ENCODE results near the gene LMOD1. TPM values are rescaled to one million over a fixed set of nuclear protein-coding genes. Genes with fewer than 3 reads are reported as not detected.

Gene LMOD1
- total RNA-seq, 2 donors from 2014 or later: 638 to 761 TPM

DNA sequence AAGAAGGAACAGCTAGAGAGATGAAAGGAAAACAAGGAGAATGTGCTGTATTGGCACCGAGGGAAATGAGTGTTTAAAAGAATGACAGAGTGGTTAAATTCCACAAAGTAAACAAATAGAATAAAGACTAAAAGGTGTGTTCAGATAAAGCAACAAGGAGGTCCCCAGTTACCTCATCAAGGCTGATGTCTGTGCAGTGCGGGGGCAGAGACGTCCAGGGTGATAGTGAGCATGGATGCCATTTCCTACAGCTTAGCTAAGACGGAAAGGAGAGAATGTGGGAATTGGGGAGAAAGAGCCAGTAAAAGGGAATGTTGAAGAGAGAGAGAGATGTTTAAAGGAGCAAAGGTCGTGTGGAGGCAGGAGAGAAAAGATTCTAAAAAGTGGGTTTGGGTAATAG, 15.5 kb downstream of the LMOD1 start:
- peaks cover 47% of the 10 kb centered on the region for H3K36me3 ChIP-seq
- peak overlapping the region; percentile 37 to 73 for H3K27ac ChIP-seq
- ATAC-seq (ENCODE audit: insufficient number of reproducible peaks, low FRiP score, low read depth): no peak
- TF ChIP-seq, protein P1, sequence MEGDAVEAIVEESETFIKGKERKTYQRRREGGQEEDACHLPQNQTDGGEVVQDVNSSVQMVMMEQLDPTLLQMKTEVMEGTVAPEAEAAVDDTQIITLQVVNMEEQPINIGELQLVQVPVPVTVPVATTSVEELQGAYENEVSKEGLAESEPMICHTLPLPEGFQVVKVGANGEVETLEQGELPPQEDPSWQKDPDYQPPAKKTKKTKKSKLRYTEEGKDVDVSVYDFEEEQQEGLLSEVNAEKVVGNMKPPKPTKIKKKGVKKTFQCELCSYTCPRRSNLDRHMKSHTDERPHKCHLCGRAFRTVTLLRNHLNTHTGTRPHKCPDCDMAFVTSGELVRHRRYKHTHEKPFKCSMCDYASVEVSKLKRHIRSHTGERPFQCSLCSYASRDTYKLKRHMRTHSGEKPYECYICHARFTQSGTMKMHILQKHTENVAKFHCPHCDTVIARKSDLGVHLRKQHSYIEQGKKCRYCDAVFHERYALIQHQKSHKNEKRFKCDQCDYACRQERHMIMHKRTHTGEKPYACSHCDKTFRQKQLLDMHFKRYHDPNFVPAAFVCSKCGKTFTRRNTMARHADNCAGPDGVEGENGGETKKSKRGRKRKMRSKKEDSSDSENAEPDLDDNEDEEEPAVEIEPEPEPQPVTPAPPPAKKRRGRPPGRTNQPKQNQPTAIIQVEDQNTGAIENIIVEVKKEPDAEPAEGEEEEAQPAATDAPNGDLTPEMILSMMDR (IDR thresholded peaks at IDR 0.05): no peak
- H3K4me1 ChIP-seq (ENCODE audit: control insufficient read depth in 1 of 2, low read depth in 2 of 2): peaks cover 50 to 93% of the 10 kb centered on the region in 2 donors
- peak overlapping the region; percentile 38 for H3K4me3 ChIP-seq
- H3K27me3 ChIP-seq (replicated peaks; ENCODE audit: insufficient read depth): no peaks in the 10 kb centered on the region
- no peaks in the 10 kb centered on the region for H3K9me3 ChIP-seq
- DNase-seq (ENCODE audit: low spot score): no peak

DNA sequence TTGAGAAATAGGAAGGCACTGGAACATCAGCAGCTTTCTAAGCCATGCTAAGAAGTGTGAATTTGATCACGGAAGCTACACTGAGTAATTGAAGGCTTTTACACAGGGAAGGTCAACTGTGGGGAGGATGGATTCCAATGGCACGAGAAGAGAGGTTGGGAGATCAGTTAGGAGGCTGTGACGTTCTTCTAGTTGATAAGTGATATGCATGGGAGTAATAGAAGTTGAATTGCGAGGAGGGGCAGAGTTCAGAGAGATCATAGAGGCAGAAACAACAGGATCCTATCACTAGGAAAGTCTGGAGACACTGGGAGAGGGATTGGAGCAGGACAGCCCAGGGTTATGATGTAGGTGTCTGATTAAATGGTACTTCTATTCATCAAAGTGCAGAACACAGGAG, 16.2 kb downstream of the LMOD1 start:
- ATAC-seq (ENCODE audit: insufficient number of reproducible peaks, low FRiP score, low read depth) (no peak), DNase-seq (ENCODE audit: low spot score) (no peak)
- peaks cover 51 to 95% of the 10 kb centered on the region in 2 donors for H3K4me1 ChIP-seq (ENCODE audit: control insufficient read depth in 1 of 2, low read depth in 2 of 2)
- H3K9me3 ChIP-seq: no peaks in the 10 kb centered on the region
- peak overlapping the region; percentile 37 to 73 for H3K27ac ChIP-seq
- TF ChIP-seq, protein P1 (IDR thresholded peaks at IDR 0.05): no peak
- no peaks in the 10 kb centered on the region for H3K27me3 ChIP-seq (replicated peaks; ENCODE audit: insufficient read depth)
- H3K4me3 ChIP-seq: no peak overlapping the region
- peaks cover 50% of the 10 kb centered on the region for H3K36me3 ChIP-seq

DNA sequence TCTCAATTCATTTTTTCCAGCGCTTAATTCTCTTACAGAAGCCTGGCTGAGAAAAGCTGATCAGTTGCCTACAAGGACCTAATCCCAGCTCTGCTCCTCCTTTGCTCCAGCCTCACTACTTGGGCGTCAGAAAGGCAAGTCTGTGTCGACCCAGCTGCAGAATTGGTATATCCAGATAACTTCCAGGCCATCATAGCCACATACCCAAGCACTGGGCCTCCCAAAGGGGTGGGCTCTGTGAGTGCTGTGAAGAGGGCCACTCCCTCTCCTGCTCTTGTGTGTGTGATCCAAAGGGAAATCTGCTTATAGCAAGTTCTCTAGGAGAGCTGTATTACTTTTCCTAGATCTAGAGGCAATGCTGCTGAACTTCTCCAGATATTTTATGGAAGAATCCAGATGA, 18.1 kb downstream of the LMOD1 start:
- H3K4me1 ChIP-seq (ENCODE audit: control insufficient read depth in 1 of 2, low read depth in 2 of 2): peaks cover 57 to 92% of the 10 kb centered on the region in 2 donors

DNA sequence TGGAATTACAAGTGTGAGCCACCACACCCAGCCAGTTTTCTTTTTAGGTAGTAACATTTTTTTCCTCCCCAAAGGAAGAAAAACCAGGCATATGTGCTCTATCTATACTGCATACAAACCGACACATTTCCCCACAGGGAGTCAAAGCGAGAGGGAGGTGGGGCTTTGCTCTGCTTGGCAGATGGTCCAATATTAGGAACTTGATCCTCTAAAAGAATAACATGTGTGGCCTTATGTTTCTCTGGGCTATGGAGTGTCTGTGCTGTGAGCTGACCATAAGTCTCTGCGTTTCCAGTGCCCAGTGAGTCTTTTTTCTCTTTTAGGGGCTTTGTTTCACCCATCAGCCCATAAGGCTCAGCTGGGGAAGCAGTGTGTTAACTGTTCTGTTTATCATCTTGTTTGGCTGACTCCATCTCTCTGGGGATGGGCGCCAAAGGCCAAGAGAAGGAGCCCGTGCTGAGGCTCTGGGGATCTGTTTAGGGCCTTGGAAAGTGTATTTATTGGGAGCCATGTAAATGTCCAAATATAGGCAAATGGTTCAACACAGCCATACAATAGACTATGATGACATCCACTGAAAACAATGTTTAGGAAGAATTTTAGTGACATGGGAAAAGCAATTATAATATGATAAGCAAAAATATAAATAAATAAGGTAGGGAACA, 20.2 kb downstream of the LMOD1 start:
- Histone ChIP-seq H3K9me3 (no peaks in the 10 kb centered on the region), H3K27ac (peak overlapping the region; percentile 73 to 78), H3K4me1 (ENCODE audit: control insufficient read depth in 1 of 2, low read depth in 2 of 2) (peaks cover 64 to 92% of the 10 kb centered on the region in 2 donors), H3K4me3 (peak overlapping the region; percentile 2), H3K36me3 (peaks cover 54% of the 10 kb centered on the region), H3K27me3 (replicated peaks; ENCODE audit: insufficient read depth) (no peaks in the 10 kb centered on the region)
- ATAC-seq (ENCODE audit: insufficient number of reproducible peaks, low FRiP score, low read depth) (no peak), DNase-seq (ENCODE audit: low spot score) (no peak)
- TF ChIP-seq, protein P1 (IDR thresholded peaks at IDR 0.05): no peak

More for the DNA sequence above, 18.1 kb downstream of the LMOD1 start:
- Histone ChIP-seq H3K9me3 (no peaks in the 10 kb centered on the region), H3K27ac (peak overlapping the region; percentile 73 to 78), H3K36me3 (peaks cover 56% of the 10 kb centered on the region), H3K4me3 (no peak overlapping the region), H3K27me3 (replicated peaks; ENCODE audit: insufficient read depth) (no peaks in the 10 kb centered on the region)
- DNase-seq (ENCODE audit: low spot score) (no peak), ATAC-seq (ENCODE audit: insufficient number of reproducible peaks, low FRiP score, low read depth) (no peak)
- TF ChIP-seq, protein P1 (IDR thresholded peaks at IDR 0.05): no peak

DNA sequence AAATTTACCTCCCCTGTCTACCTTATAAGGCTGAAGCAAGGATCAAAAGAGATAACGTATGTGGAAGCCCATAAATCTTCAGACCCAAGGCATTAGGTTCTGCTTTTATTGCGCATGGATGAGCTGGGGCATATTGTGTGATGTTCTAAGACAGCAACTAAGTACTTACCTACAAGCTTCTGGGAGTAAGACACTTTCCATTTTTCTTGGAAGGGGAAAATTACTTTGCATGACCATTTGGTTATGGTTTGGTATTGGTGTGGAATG, 21.1 kb downstream of the LMOD1 start:
- TF ChIP-seq, protein P1 (IDR thresholded peaks at IDR 0.05): no peak
- no peak overlapping the region for H3K4me3 ChIP-seq
- DNase-seq (ENCODE audit: low spot score) (no peak), ATAC-seq (ENCODE audit: insufficient number of reproducible peaks, low FRiP score, low read depth) (no peak)
- no peaks in the 10 kb centered on the region for H3K27me3 ChIP-seq (replicated peaks; ENCODE audit: insufficient read depth)
- H3K36me3 ChIP-seq: peaks cover 51% of the 10 kb centered on the region
- peaks cover 64 to 92% of the 10 kb centered on the region in 2 donors for H3K4me1 ChIP-seq (ENCODE audit: control insufficient read depth in 1 of 2, low read depth in 2 of 2)
- H3K9me3 ChIP-seq: no peaks in the 10 kb centered on the region
- peak overlapping the region; percentile 73 to 78 for H3K27ac ChIP-seq

Measured in thoracic aorta (tissue), 2 donors.